NCI-H748 (cell line): Measurements from ENCODE around the gene KRTAP9-8.
"Not testable (repeated sequence)": the region's sequence is repeated elsewhere in the genome, so short reads cannot be mapped to it uniquely, and the experiment has no call there.

Source experiments
- DNase-seq: peaks from one replicate; lab custom pipeline; 2025; ENCODE audit not compliant: unreplicated experiment; lab: John Stamatoyannopoulos, UW

The KRTAP9-8 gene

DNA sequence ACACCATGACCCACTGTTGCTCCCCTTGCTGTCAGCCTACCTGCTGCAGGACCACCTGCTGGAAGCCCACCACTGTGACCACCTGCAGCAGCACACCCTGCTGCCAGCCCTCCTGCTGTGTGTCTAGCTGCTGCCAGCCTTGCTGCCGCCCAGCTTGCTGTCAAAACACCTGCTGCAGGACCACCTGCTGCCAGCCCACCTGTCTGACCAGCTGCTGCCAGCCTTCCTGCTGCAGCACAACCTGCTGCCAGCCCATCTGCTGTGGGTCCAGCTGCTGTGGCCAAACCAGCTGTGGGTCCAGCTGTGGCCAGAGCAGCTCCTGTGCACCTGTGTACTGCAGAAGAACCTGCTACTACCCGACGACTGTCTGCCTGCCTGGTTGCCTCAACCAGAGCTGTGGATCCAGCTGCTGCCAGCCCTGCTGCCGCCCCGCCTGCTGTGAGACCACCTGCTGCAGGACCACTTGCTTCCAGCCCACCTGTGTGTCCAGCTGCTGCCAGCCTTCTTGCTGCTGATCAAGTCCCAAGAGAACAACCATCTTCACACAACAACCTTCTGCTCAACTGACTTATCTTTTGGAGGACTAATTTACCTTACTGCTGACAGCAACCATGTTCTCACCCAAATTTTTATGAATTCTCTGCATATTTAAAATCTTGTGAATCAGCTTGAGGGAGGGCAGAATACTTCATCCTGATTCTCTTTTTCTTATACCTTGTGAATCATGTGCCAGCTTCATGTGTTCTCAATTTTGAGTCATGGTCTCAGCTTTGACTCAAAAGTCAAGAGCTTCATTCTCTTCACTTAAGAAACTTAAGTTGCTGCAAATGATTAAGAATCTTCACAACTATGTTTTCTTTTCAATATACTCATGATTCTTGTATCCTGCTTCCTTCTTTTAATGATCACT lies 17.8 kb downstream of the KRTAP9-8 start, which contains the start of gene KRTAP9-9:
Gene KRTAP9-9, plus strand, starts transcription at position 4 of the 910 bp plus-strand sequence.
- DNase-seq, result peak; percentile 20

DNA sequence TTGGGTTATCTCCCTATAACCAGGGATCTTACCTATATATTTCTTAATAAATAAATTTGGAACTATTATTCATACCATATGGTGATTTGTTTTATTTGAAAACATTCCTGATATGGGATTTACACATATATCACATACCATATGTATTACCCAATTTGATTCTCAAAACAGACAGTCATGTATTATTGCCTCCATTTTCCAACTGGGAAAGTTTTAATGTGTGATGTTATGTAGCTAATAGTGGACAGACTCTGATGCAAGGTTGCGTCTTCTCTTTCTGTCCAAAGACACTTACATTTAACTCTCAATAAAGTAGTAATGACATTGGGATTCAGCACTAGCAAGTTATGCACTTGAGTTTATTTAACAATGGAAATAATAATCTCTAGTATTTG lies 18.5 kb downstream of the KRTAP9-8 start:
- no peak for DNase-seq

DNA sequence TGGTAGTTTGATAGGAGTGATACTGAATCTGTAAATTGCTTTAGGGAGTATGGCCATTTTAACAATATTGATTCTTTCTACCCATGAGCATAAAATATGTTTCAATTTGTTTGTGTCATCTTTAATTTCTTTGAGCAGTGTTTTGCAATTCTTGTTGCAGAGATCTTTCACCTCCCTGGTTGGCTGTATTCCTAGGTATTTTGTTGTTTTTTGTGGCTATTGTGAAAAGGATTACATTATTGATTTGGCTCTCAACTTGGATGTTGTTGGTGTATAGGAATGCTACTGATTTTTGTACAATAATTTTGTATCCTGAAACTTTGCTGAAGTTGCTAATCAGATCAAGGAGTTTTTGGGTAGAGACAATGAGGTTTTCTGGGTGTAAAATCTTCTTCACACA lies 20.6 kb downstream of the KRTAP9-8 start:
- no peak for DNase-seq

DNA sequence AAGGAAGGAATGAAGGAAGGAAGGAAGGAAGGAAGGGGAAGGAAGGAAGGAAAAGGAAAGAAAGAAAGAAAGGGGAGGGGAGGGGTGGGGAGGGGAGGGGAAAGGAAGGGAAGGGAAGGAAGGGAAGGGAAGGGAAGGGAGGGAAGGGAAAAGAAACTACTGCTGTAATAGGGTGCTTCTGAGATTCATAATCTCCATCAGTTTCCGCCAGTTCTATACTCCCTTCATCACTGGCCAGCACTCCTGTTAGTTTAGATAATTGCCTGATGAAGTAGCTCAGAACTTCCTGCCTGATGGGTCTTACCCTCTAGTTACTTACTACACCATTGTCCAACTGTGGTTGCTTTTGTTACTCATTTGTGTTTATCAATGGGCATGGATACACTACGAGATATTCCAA lies 25.4 kb downstream of the KRTAP9-8 start:
- no peak for DNase-seq

DNA sequence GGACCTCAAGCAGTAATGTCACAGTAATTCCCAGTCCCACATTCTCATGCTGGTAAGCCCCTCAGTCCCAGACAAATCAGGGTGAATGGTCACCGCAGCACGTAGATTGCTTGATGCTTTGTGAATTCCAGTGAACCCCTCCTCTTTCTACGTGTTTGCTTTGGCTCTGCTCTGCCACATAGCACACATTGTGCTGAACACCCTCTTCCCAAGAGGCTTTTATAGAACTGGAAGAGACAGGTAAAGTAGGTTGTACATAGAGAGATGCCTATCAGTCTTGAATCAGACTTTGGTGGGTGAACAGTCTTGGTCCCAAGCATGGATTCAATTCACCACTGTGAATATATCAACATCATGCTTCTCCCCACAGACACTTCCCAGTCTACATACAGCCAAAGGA lies 26.8 kb downstream of the KRTAP9-8 start:
- no peak for DNase-seq

DNA sequence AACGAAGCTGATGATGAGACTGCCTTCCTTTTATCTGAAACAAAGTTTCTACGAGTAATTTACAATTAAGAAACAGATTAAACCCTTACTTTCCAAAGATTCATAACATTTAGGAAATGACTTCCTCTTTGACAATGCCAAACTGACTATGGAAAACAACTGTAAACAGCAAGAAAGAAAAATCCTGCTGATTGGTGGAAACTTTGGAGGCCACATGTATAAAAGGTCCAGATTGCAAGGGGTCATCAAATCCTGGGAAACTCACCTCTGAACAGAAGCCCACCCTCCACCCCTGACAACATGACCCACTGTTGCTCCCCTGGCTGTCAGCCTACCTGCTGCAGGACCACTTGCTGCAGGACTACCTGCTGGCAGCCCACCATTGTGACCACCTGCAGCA lies 27.3 kb downstream of the KRTAP9-8 start, which contains the start of gene KRTAP9-6:
Gene KRTAP9-6, plus strand, starts transcription at position 301 of the 400 bp plus-strand sequence. Its CDS starts 0 bp downstream, at position 301.
- DNase-seq, result no peak

DNA sequence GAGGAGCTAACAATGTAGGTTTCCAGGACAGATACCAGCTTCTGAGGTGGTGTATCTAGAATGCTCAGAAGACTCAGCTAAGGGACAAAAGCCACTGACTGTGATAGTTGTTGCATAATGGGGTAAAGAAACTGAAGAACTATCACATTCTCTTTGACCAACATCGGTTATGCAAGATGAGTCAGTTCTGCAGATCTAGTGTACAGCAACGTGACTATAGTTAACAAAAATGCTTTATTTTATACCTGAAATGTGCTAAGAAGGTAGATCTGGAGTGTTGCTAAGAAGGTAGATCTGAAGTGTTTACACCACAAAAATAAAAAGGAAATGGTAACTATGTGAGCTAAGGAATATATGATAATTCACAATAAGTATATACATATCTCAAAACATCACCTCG lies 29.9 kb downstream of the KRTAP9-8 start:
- no peak for DNase-seq

DNA sequence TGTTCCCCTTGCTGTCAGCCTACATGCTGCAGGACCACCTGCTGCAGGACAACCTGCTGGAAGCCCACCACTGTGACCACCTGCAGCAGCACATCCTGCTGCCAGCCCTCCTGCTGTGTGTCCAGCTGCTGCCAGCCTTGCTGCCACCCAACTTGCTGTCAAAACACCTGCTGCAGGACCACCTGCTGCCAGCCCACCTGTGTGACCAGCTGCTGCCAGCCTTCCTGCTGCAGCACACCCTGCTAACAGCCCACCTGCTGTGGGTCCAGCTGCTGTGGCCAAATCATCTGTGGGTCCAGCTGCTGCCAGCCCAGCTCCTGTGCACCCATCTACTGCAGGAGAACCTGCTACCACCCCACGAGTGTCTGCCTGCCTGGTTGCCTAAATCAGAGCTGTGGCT lies 33.5 kb downstream of the KRTAP9-8 start:
- not testable (repeated sequence) for DNase-seq

DNA sequence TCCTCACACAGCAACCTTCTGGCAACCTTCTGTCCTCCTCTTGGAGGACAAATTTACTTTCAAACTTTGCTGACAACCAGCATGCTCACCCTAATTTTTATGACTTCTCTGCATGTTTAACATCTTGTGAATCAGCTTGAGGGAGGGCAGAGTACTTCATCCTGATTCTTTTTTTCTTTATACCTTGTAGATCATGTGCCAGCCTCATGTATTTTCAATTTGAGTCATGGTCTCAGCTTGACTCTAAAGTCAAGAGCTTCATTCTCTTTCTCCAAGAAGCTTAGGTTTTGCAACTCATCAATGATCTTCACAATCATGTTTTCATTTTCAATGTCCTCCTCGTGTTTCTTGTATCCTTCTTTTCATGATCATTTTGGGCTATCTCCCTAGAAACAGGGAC lies 34.1 kb downstream of the KRTAP9-8 start:
- no peak for DNase-seq

DNA sequence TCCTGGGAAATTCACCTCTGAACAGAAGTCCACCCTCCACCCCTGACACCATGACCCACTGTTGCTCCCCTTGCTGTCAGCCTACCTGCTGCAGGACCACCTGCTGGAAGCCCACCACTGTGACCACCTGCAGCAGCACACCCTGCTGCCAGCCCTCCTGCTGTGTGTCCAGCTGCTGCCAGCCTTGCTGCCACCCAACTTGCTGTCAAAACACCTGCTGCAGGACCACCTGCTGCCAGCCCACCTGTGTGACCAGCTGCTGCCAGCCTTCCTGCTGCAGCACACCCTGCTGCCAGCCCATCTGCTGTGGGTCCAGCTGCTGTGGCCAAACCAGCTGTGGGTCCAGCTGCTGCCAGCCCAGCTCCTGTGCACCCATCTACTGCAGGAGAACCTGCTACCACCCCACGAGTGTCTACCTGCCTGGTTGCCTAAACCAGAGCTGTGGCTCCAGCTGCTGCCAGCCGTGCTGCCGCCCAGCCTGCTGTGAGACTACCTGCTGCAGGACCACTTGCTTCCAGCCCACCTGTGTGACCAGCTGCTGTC lies 37.9 kb downstream of the KRTAP9-8 start, which contains the start of gene KRTAP9-7:
Gene KRTAP9-7, plus strand, starts transcription at position 51 of the 543 bp plus-strand sequence. Its CDS starts 0 bp downstream, at position 51.
- DNase-seq, result not testable (repeated sequence)

DNA sequence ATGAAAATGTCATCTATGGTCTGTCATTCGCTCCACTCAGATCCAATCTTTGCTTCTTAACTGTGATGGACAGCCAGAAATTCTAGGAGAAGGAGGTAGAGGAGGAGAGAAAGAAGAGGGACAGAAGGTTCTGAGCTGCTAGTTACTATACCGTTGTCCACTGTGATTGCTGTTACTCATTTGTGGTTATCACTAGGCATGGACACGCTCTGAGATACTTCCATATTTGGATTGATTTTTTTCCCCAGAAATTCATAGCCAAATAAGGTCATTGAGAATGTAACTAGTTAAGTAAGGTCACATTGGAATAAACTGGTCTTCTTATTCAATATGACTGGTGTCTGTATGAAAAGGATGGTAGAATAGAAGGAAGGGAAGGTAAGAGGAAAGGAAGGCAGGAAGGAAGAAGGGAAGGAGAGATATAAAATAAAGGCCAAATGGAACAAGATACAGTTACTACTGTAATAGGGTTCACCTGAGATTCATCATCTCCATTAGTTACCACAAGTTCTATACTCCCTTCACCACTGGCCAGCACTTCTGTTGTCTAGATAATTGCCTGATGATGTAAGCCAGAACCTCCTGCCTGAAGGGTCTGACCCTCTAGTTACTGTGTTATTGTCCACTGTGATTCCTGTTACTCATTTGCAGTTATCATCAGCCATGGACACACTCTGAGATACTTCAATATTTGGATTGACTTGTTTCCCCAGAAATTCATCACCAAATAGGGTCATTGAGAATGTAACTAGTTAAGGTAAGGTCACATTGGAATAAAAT lies 40.6 kb downstream of the KRTAP9-8 start:
- no peak for DNase-seq

DNA sequence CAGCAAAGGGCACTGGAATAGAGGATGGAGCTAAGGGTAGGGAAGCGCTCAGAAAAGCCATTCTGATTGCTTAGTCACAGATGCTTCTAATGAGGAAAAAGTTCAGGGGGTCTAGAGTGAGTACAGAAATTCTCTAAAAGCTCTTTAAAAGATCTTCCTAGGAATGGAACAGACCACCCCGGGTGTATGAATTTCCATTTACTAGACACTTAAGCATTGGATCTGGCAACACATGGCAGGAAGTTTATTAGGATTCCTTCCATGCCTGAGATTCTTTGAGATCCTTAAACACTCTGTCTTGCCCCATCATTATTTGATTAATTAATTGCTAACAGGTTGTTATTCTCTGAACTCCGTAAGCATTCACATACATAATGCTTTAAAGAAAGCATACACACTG lies 46.2 kb downstream of the KRTAP9-8 start:
- no peak for DNase-seq

DNA sequence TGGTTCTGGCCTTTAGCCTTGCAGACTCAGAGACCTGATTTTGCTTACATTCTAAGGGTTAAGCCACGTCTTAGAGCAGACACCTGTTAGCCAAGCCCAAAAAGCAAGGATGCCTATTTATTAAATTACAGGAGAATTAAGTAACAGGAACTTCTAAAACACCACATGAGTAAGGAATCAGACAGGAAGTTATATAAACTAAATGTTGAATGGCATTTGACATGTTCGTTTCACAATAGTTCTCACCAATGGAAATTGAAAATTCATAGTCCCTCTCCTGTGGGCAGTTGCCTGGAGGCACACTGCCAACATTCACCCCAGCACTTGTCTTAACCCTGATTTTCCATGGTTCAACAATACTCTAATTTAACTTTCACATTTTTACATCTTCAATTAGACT lies 46.7 kb downstream of the KRTAP9-8 start:
- no peak for DNase-seq

DNA sequence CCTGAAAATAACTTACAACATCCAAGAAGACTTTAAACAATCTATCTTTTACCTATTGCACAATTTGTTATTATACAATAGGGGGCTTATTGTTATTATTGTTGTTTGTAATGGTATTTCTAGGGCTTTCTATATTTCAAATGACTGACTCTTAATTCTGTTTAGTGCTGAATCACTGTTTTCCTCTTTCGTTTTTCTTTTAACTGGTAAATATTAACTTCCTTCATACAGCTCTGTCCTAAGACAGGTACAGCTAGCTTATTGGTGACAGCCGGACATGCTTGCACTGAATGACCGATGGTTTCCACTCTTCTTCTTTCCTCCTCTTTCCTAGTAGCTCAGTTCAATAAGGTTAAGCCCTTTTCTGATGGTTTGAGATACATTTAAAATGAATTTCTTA lies 49.3 kb downstream of the KRTAP9-8 start:
- no peak for DNase-seq
